HEK293 (cell line): ENCODE results near the gene PCDHB7.

ENCODE experiments used
- HOXC10 ChIP-seq: sonication (generic); formaldehyde crosslinking; IDR thresholded peaks from 2 replicates; pipeline ENCODE4 v1.8.1; 2023; ENCODE audit warnings: mild to moderate bottlenecking, missing genetic modification reagents
- YY1 ChIP-seq: fragments of 450-650 bp; formaldehyde crosslinking; IDR thresholded peaks from 2 replicates; pipeline ENCODE4 v1.5.1; 2018; ENCODE audit warnings: missing biosample characterization, missing genetic modification characterization
- YY2 ChIP-seq: fragments of 450-650 bp; formaldehyde crosslinking; IDR thresholded peaks from 2 replicates; pipeline ENCODE4 v1.5.1; 2016; ENCODE audit warnings: missing biosample characterization, missing genetic modification characterization
- ZBTB21 ChIP-seq: fragments of 450-650 bp; formaldehyde crosslinking; IDR thresholded peaks from 2 replicates; pipeline ENCODE4 v1.5.1; 2017; ENCODE audit warnings: missing biosample characterization, missing genetic modification characterization
- ZBTB7A ChIP-seq: fragments of 450-650 bp; formaldehyde crosslinking; IDR thresholded peaks from 2 replicates; pipeline ENCODE4 v1.5.1; 2016; ENCODE audit warnings: low read depth, missing biosample characterization, missing genetic modification characterization
- ZNF10 ChIP-seq: fragments of 450-650 bp; formaldehyde crosslinking; IDR thresholded peaks from 2 replicates; pipeline ENCODE4 v1.5.1; 2017; ENCODE audit warnings: missing biosample characterization, missing genetic modification characterization
- ZNF133 ChIP-seq: fragments of 450-650 bp; formaldehyde crosslinking; IDR thresholded peaks from 2 replicates; pipeline ENCODE4 v1.5.1; 2016; ENCODE audit warnings: missing biosample characterization, missing genetic modification characterization
- ZNF571 ChIP-seq: fragments of 450-650 bp; formaldehyde crosslinking; IDR thresholded peaks from 2 replicates; pipeline ENCODE4 v1.5.0; 2017; ENCODE audit warnings: missing biosample characterization, missing genetic modification characterization
- ZNF621 ChIP-seq: fragments of 450-650 bp; formaldehyde crosslinking; IDR thresholded peaks from 2 replicates; pipeline ENCODE4 v1.5.1; 2017; ENCODE audit warnings: missing biosample characterization, missing genetic modification characterization
- TF ChIP-seq, protein P1 (sequence below): fragments of 450-650 bp; formaldehyde crosslinking; IDR thresholded peaks from 2 replicates; pipeline ENCODE4 v1.5.1; 2017; ENCODE audit warnings: missing biosample characterization, missing genetic modification characterization
- TF ChIP-seq, protein P2 (sequence below): fragments of 450-650 bp; formaldehyde crosslinking; IDR thresholded peaks from 2 replicates; pipeline ENCODE4 v1.5.1; 2016; ENCODE audit warnings: missing biosample characterization, missing genetic modification characterization
- TF ChIP-seq, protein P3 (sequence below): fragments of 450-650 bp; formaldehyde crosslinking; IDR thresholded peaks from 2 replicates; pipeline ENCODE4 v1.5.1; 2017; ENCODE audit warnings: missing biosample characterization, missing genetic modification characterization
- TF ChIP-seq, protein P4 (sequence below): fragments of 450-650 bp; formaldehyde crosslinking; IDR thresholded peaks from 2 replicates; pipeline ENCODE4 v1.5.1; 2016; ENCODE audit warnings: missing biosample characterization, missing genetic modification characterization
- TF ChIP-seq, protein P5 (sequence below): fragments of 450-650 bp; formaldehyde crosslinking; IDR thresholded peaks from 2 replicates; pipeline ENCODE4 v1.5.1; 2016; ENCODE audit warnings: missing biosample characterization, missing genetic modification characterization

DNA sequence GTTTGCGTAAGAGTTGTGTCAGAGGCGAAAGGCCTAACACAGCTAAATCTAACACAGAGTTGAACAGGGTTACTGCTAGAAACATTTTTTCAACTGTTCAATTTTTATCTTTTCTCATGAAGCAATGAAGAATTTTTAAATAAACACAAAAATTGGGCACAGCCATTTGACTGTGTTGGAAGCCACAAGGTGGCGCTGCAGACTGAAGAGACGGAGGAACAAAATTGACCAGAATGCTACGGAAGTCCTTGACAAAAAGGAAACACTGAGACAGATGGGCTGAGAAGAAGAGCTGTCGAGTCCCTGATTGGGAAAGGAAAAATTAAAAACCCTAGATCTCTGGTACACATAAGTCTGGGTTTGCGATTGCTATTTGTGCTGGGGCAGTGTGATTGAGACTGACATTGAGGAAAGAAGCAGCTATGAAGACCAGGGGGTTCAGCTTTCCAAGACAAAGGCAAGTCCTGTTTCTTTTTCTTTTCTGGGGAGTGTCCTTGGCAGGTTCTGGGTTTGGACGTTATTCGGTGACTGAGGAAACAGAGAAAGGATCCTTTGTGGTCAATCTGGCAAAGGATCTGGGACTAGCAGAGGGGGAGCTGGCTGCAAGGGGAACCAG is 14.6 kb downstream of the PCDHB7 start, which contains the start of gene PCDHB9:
- TF ChIP-seq, protein P1, sequence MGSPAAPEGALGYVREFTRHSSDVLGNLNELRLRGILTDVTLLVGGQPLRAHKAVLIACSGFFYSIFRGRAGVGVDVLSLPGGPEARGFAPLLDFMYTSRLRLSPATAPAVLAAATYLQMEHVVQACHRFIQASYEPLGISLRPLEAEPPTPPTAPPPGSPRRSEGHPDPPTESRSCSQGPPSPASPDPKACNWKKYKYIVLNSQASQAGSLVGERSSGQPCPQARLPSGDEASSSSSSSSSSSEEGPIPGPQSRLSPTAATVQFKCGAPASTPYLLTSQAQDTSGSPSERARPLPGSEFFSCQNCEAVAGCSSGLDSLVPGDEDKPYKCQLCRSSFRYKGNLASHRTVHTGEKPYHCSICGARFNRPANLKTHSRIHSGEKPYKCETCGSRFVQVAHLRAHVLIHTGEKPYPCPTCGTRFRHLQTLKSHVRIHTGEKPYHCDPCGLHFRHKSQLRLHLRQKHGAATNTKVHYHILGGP (tag by site-specific recombination), result no peak
- TF ChIP-seq YY2, result no peak
- TF ChIP-seq, protein P2, sequence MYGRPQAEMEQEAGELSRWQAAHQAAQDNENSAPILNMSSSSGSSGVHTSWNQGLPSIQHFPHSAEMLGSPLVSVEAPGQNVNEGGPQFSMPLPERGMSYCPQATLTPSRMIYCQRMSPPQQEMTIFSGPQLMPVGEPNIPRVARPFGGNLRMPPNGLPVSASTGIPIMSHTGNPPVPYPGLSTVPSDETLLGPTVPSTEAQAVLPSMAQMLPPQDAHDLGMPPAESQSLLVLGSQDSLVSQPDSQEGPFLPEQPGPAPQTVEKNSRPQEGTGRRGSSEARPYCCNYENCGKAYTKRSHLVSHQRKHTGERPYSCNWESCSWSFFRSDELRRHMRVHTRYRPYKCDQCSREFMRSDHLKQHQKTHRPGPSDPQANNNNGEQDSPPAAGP (tag by site-specific recombination), result no peak
- TF ChIP-seq ZBTB21, result no peak
- TF ChIP-seq, protein P3, sequence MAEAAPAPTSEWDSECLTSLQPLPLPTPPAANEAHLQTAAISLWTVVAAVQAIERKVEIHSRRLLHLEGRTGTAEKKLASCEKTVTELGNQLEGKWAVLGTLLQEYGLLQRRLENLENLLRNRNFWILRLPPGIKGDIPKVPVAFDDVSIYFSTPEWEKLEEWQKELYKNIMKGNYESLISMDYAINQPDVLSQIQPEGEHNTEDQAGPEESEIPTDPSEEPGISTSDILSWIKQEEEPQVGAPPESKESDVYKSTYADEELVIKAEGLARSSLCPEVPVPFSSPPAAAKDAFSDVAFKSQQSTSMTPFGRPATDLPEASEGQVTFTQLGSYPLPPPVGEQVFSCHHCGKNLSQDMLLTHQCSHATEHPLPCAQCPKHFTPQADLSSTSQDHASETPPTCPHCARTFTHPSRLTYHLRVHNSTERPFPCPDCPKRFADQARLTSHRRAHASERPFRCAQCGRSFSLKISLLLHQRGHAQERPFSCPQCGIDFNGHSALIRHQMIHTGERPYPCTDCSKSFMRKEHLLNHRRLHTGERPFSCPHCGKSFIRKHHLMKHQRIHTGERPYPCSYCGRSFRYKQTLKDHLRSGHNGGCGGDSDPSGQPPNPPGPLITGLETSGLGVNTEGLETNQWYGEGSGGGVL (tag by site-specific recombination), result no peak
- TF ChIP-seq, protein P4, sequence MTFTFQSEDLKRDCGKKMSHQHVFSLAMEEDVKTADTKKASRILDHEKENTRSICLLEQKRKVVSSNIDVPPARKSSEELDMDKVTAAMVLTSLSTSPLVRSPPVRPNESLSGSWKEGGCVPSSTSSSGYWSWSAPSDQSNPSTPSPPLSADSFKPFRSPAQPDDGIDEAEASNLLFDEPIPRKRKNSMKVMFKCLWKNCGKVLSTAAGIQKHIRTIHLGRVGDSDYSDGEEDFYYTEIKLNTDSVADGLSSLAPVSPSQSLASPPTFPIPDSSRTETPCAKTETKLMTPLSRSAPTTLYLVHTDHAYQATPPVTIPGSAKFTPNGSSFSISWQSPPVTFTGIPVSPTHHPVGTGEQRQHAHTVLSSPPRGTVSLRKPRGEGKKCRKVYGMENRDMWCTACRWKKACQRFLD (tag by site-specific recombination), result no peak
- TF ChIP-seq, protein P5, sequence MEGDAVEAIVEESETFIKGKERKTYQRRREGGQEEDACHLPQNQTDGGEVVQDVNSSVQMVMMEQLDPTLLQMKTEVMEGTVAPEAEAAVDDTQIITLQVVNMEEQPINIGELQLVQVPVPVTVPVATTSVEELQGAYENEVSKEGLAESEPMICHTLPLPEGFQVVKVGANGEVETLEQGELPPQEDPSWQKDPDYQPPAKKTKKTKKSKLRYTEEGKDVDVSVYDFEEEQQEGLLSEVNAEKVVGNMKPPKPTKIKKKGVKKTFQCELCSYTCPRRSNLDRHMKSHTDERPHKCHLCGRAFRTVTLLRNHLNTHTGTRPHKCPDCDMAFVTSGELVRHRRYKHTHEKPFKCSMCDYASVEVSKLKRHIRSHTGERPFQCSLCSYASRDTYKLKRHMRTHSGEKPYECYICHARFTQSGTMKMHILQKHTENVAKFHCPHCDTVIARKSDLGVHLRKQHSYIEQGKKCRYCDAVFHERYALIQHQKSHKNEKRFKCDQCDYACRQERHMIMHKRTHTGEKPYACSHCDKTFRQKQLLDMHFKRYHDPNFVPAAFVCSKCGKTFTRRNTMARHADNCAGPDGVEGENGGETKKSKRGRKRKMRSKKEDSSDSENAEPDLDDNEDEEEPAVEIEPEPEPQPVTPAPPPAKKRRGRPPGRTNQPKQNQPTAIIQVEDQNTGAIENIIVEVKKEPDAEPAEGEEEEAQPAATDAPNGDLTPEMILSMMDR (tag by site-specific recombination), result no peak
- TF ChIP-seq HOXC10 (CRISPR knock-in tag), result no peak
- TF ChIP-seq ZNF133 (tag by site-specific recombination), result no peak
- TF ChIP-seq ZNF621 (tag by site-specific recombination), result no peak
- no peak for TF ChIP-seq YY1 (tag by site-specific recombination)
- TF ChIP-seq ZNF10 (tag by site-specific recombination), result no peak
- TF ChIP-seq ZNF571, result no peak
- TF ChIP-seq ZBTB7A (tag by site-specific recombination), result no peak
